ENCODE measurements around the gene ALDH3A2.
"Not testable (repeated sequence)": the region's sequence is repeated elsewhere in the genome, so short reads cannot be mapped to it uniquely, and the experiment has no call there.

ALDH3A2 gene

GRCh38 chr17:19651451-19652238 lies 3.1 kb downstream of the ALDH3A2 start:
- DNase-seq (ENCODE audit: low read depth) = no peak

DNA sequence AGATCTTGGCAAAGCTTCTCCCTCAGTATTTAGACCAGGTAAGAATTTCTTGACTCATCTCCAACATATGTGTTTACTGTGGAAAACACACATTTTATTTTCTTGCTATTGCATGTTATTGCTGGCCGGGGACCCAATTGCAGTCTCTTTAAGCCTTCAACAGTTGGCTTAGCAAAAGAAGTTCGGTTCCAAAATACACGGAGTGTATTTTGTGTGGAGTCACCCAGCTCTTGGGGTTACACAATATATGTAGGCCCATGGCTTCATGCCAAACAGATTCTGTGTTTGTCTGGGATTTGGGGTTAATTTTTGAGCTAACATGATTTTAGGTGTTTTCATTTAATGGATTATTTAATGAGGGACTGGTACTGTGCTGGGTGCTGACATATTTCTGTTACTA lies 4.0 kb downstream of the ALDH3A2 start:
- DNase-seq (ENCODE audit: low read depth) = no peak

DNA sequence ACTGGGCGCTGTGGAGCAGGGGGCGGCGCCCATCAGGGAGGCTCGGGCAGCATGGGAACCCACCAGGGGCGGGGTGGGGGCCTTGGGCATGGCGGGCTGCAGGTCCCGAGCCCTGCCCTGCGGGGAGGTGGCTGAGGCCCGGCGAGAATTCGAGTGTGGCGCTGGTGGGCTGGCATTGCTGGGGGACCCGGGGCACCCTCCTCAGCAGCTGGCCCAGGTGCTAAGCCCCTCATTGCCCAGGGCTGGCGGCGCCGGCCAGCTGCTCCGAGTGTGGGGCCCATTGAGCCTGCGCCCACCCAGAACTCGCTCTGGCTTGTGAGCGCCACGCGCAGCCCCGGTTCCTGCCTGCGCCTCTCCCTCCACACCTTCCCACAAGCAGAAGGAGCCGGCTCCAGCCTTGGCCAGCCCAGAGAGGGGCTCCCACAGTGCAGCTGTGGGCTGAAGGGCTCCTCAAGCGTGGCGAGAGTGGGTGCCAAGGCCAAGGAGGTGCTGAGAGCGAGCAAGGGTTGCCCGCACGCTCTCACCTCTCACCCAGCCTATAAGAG lies 5.9 kb downstream of the ALDH3A2 start:
- DNase-seq (ENCODE audit: low read depth) = no peak

DNA sequence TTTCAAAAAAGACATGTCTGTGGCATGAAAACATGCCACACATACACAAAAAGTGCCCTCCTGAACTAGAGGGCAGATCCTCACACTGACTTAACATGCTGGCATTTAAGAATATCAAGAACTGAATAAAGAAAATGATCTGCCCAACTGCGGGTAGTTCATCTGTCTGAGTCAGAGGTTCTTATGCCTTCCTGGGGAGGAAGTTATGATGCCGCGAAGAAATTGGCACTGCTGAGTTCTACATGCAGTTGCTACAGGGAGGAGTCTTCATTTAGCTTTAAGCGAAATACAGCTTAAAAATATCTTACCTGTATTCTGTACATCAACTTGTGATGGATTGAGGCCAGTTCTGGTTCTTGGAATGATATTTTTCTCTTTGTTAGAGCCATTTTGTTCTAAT lies 6.3 kb downstream of the ALDH3A2 start:
- DNase-seq (ENCODE audit: low read depth) = no peak

DNA sequence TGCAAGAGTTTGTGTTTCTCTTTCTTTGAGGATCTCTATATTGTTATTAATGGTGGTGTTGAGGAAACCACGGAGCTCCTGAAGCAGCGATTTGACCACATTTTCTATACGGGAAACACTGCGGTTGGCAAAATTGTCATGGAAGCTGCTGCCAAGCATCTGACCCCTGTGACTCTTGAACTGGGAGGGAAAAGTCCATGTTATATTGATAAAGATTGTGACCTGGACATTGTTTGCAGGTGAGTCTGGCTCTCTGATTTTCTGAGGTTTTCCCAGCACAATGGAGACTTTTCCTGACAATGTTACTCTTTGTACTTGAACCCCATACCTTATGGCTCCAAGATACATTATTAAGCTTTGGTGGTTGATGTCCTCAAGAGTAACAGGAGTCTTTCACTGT lies 7.8 kb downstream of the ALDH3A2 start:
- no peak for DNase-seq (ENCODE audit: low read depth)

DNA sequence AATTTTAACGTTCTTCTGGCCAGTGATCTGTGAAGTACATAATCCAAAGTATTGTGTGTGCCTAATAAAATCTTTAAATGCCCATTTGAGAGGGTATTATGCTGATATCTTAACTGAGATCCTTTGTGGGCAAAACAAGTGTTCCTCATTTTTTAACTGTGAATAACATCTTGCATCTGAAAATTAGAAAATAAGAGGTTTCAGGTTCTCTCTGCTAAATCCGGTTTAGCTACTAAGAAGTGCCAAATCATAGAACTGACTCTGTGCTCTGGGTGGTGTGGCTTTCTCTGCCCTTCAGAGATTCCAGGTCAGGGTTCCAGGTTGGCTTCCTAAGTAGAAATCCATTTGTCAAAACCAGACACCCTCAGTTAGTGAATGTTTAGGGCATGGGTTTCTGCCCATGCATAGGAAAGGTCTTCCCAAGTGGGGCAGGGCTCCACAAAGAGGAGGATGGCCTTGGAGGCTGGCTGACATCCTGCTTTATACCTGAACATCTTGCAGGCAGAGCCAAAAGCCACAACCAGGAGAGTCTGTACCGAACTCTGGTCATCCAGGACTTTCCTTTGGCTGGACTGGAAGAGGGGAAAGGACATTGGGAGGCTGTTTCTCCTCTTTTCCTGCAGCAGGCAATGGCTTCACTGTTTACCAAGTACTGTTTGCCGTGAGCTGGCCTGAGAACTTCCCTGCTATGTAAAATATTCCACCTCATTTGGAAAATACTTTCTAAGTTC lies 8.5 kb downstream of the ALDH3A2 start:
- no peak for DNase-seq (ENCODE audit: low read depth)

DNA sequence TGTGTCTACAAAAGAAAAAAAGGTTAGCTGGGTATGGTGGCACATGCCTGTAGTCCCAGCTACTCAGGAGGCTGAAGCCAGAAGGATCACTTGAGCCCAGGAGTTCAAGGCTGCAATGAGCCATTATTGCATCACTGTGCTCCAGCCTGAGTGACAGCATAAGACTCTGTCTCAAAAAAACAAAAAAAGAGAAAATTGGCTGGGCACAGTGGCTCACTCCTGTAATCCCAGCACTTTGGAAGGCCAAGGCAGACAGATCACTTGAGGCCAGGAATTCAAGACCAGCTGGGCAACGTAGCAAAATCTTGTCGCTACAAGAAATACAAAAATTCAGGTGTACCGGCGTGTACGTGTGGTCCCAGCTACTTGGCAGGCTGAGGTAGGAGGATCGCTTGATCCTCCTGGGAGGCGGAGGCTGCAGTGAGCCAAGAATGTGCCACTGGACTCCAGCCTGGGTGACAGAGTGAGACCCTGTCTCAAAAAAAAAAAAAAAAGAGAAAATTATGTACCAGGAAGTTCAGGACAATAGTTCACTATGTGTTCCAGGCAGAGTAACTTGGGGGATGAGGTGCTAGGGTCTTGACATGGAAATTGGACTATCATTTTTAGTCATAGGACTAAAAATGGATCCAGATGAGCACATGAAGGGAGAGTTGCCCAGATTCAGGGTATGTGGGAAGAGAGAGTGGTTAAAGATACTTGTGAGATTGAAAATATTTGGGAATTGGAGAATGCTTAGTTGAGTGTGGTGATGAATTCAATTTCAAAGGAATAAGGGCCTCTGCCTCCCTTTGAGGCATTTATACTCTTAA lies 11.0 kb downstream of the ALDH3A2 start:
- no peak for DNase-seq (ENCODE audit: low read depth)

- DNase-seq (ENCODE audit: low read depth) = no peak
Measured at GRCh38 chr17:19660219-19660870, 11.8 kb downstream of the ALDH3A2 start.

- DNase-seq (ENCODE audit: low read depth) = no peak
Measured at GRCh38 chr17:19661121-19661520, 12.6 kb downstream of the ALDH3A2 start.

GRCh38 chr17:19663097-19663496 lies 14.5 kb downstream of the ALDH3A2 start:
- DNase-seq (ENCODE audit: low read depth) = no peak

DNA sequence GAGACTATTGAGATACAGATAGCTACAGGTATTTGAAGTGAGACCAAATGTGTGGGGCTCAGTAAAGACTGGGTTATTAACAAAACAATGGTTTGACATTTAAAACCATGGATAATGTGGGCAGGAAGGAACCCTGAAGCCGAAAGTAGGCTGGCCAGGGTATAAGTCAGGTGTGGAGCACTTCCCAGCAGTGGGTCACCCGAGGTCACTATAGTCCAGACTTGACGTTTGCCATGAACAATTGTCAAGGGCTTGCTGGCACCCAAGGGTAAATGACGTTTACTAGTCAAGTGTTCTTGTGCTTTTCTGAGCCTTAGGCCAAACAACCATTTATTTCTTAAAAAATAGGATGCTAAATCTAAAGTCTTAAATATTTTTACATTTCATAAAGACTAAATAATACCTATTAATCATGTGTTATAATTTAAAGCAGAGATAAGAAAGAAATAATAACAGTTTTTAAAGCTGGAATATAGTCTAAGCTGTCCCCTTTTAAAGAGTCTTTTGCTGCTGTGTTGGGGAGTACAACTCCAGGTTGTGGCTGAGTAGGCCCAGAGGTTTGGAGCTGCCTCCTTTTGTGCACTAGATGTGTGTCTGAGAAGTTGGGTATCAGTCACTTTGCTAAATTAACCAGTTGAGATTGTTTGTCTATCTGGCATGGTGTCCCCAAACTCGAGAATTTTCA lies 15.7 kb downstream of the ALDH3A2 start:
- no peak for DNase-seq (ENCODE audit: low read depth)

DNA sequence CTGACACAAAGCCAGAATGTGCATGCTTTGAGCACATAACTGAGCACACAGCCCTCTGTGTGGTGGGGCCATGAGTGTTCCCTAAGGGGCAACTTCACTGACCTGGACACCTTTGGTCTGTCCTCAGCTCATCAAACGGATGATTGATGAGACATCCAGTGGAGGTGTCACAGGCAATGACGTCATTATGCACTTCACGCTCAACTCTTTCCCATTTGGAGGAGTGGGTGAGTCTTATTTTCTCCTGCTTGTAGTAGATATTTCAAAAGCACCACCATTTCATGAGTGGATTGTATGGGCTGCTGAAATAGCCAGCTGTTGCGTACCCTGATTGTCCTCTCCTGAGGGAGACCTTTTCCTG lies 16.2 kb downstream of the ALDH3A2 start:
- DNase-seq (ENCODE audit: low read depth) = no peak

DNA sequence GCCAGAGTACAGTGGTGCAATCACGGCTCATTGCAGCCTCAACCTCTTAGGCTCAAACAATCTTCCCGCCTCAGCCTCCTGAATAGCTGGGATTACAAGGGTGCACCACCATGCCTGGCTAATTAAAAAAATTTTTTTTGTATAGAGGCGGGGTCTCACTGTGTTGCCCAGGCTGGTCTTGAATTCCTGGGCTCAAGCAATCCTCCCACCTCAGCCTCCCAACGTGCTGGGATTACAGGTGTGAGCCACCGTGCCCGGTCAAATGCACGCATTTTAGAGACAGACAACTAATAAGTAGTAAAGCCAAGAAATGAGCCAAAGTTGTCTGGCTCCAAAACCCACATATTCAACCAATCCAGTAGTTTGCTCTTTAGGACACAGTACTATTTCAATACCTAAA lies 21.1 kb downstream of the ALDH3A2 start:
- DNase-seq (ENCODE audit: low read depth) = not testable (repeated sequence)

- DNase-seq (ENCODE audit: low read depth) = no peak
Measured at GRCh38 chr17:19670908-19671307, 22.4 kb downstream of the ALDH3A2 start.

DNA sequence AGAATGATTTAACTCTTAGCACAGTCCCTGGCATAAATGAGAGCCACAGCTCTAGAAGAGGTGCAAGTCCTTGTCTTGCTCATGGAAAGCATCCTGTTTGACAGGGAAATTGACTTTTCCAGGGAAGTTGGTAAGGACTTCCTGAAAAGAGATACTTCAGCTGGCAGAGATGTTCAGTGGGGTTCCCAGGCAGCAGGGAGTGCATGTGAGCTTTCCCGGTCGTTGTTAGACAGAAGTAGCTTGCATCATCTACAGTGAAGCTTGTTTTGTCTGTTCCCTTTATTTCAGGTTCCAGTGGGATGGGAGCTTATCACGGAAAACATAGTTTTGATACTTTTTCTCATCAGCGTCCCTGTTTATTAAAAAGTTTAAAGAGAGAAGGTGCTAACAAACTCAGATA lies 22.9 kb downstream of the ALDH3A2 start:
- no peak for DNase-seq (ENCODE audit: low read depth)

DNA sequence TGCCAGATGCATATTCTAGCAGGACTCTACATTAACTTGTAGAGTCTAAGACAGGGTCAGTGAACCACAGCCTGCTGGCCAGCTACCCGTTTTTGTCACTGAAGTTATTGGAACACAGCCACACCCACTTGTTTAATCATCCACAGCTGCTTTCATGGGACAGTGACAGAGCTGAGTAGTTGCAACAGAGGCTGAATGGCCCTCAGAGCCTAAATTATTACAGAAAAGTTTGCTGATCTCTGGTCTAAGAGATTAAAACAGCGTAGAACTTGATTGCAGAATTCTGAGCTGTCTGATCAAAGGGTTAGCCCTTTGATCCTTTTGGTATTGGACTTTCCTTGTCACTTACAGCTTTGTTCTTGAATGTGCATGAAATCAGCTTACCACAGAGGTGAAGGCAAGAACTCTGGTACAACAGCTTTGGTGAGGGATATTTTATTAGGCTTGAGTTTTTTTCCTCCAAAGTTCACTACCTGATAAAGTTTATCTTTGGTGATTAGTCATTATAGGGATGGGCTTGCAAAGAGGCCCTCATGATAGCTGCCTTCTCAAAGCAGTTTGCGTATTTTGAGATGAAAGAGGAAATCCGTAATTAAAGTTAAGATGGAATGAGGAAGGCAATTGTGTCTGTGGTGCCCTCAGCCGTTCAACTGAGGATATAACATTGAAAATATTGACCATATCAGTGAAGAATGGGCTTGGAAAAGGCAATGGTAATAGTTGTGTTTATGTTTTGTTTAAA lies 23.6 kb downstream of the ALDH3A2 start:
- DNase-seq (ENCODE audit: low read depth) = no peak

DNA sequence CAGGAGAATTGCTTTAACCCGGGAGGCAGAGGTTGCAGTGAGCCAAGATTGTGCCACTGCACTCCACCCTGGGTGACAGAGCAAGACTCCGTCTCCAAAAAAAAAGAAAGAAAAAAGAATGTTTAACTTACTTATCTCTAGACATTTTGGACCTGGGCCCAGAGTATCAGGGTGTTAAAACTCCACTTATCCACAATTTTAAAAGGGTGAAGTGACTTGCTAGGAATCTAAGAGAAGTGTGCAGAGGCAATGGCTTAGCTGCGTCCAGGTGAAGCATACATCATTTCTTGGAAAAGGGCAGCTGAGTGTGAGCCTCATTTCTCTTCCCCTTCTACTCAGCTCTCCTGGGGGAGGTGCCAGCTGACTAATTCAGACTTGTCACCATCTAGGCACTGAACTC lies 25.1 kb downstream of the ALDH3A2 start:
- DNase-seq (ENCODE audit: low read depth) = no peak

DNA sequence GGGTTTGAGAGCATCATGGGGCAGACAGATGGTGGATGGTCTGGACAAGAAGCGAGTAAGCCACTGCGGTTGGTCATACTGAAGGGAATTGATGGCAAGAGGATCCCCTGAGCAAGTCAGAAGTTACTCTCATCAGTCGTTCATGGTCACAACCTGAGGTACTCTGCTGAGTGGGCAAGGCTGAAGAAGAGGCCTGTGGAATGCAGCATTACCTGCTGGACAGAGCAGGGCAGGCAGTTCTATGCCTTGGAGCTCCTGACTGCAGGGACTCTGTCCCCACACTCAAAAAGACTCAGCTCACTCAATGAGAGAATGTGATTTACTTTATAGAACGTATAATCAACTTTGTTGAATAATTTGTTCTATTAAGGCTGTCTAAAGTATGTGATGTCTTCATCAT lies 28.3 kb downstream of the ALDH3A2 start:
- DNase-seq (ENCODE audit: low read depth) = no peak

DNA sequence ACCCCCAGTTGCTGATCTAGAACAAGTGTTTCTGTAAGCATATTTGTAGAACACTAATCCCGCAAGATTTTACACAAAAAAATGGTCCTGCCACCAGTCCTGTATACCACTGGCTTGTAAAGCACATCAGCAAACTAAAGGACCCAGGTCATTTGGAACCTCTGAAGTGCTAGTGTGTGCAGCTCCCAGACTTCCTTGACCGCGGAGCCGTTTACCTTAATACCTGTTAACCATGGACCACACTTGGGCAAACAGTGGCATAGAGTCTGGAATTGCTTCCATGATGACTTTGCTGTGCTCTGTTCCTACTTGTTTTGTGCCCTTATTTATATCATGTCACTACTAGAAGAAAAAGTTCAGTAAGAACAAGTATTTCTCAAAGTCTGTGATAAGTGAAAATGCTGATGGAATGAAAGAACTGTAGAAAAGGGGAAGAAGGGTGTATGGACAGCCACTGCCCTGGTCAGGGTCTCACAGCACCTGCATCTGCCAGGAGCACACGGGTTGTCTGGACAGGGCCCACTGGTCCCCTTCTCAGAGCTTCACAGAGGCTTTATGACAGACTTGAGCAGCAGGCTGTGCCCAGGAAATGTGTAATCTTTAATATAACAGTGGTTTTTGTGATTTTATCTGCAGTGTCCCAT lies 29.3 kb downstream of the ALDH3A2 start:
- DNase-seq (ENCODE audit: low read depth) = no peak

Measured in ELR (cell line).